NOMO-1 treated with dmso at 0.1 percent for 144 hours (cell line): ENCODE measurements around the gene SCMH1.
"Not testable (repeated sequence)": the region's sequence is repeated elsewhere in the genome, so short reads cannot be mapped to it uniquely, and the experiment has no call there.

ENCODE experiments used
- DNase-seq: peaks from one replicate; lab custom pipeline; 2025; ENCODE audit not compliant: unreplicated experiment; lab: John Stamatoyannopoulos, UW

The SCMH1 gene

GRCh38 chr1:41215623-41216022, 26.5 kb downstream of the SCMH1 start:
- DNase-seq = no peak

DNA sequence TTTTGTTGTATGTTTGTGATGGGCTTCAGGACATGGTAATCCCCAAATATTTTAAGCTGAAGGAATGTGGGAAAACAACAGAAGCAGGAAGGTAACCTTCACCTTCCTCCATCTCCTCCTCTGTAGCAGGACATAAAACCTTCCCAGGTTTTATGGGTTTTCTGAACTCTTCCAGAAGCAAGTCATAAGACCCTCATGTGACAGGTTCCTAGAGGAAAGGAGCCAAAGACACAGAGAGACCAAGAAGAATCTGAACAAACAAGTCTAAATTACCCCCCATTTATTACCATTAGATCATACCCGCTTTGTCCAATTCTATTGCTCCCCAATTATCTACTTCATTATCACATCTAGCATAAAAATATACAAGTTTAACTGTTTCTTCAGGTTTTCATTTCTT, 28.8 kb downstream of the SCMH1 start:
- no peak for DNase-seq

DNA sequence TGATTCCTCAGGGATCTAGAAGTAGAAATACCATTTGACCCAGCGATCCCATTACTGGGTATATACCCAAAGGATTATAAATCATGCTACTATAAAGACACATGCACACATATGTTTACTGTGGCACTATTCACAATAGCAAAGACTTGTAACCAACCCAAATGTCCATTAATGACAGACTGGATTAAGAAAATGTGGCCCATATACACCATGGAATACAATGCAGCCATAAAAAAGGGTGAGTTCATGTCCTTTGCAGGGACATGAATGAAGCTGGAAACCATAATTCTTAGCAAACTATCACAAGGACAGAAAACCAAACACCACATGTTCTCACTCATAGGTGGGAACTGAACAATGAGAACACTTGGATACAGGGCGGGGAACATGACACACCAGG, 30.5 kb downstream of the SCMH1 start:
- not testable (repeated sequence) for DNase-seq

DNA sequence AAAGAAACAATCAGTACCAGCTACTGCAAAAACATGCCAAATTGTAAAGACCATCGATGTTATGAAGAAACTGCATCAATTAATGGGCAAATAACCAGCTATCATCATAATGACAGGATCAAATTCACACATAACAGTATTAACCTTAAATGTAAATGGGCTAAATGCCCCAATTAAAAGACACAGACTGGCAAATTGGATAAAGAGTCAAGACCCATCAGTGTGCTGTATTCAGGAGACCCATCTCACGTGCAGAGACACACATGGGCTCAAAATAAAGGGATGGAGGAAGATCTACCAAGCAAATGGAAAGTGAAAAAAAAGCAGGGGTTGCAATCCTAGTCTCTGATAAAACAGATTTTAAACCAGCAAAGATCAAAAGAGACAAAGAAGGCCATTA, 35.1 kb downstream of the SCMH1 start:
- not testable (repeated sequence) for DNase-seq

DNA sequence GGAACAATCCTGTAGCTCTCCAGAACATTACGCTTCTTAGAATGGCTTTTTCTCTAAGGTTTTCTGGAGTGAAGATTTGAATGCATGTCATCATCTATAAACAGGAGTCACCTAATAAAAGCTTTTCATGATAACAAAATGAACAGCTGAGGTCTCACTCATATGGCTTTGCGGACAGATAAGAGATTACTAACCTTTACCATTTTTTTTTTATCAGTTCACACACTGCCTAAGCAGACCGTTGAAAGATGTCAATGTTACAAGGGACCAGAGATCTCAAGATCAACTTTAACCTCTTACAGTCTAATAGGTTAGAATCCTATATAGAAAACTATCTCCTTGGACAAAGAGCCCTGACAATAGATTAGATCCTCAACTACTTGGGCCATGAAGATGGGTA, 41.4 kb downstream of the SCMH1 start:
- no peak for DNase-seq

DNA sequence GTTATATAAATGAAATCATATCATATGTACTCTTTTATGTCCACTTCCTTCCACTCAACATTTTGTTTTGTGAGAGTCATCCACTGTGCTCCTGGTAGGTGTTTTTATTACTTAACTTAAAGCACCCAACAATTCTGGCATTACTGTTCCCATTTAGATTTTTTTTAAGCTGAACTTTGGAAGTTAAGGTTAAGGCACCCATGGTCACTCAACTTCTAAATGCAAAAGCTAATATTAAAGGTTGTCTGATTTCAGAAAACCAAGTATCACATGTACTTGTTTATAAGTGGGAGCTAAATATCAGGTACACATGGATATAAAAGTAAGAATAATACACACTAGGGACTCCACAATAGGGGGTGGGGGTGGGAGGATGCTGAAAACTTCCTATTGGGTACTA, 42.7 kb downstream of the SCMH1 start:
- DNase-seq = no peak

DNA sequence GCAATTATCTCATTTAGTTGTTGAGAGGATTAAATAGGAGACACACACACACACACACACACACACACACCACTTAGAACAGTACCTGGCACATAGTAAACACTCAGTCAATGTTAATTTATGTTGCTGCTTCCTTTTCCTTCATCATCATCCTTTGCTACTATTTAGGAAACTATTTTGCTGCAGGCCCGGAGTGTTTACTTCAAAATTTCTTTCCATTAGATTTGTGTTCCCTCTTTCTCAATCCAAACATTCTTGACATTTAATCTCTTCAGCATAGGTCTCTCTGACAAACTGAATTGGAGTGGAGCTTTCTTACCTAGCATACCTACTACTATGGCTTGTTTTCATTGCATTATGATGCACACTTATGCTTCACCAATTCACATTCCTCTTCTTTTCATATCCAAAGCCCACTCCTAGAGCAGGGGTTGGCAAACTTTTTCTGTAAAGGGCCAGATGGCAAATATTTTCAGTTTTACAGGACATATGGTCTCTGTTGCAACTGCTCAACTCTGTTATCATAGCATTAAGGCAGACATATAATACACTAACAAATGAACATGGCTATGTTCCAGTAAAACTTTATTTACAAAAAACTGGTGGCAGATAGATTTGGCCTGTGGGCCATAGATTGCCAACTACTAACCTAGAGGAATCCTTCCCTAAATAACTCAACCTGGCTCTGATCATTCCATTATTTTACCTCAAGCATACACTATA, 49.5 kb downstream of the SCMH1 start:
- DNase-seq = no peak

DNA sequence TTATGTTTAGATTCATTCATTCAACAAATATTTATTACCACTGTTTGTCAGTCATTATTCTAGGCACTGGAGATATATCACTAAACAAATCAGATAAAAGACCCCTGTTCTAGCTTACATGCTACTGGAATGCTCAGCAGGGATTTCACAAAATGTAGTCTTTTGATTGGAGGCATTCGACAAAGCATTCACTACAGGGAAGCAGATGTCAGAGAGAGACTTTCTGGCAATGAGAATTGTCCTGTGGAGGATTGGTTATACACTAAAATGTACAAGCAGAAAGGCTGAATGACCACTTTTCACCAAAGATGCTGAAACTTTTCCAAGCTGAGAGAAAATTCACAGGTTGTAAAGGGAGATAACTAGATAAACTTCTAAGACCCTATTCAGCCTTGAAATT, 57.7 kb downstream of the SCMH1 start:
- DNase-seq = no peak

- not testable (repeated sequence) for DNase-seq
These were observed 63.9 kb downstream of the SCMH1 start for GRCh38 chr1:41178230-41178629.

GRCh38 chr1:41175546-41175945, 66.6 kb downstream of the SCMH1 start:
- no peak for DNase-seq

DNA sequence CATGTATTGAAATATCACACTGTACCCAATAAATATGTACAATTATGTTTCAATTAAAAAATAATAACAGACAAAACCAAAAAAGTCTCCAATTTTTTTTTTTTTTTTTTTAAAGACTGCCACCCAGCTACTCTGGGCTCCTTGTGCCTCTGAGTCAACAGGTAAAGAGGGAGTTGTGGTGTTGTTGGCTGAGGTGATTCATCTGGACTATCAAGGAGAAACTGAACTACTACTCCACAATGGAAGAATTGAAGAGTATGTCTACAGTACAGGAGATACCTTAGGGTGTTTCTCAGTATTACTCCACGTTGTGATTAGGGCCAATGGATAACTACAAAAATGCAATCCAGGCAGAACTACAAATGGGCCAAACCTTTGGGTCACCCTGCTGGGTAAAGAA, 67.9 kb downstream of the SCMH1 start:
- DNase-seq = no peak

GRCh38 chr1:41173651-41174050, 68.5 kb downstream of the SCMH1 start:
- no peak for DNase-seq

- DNase-seq = no peak
These were observed 70.7 kb downstream of the SCMH1 start for GRCh38 chr1:41171266-41171874.

GRCh38 chr1:41169799-41170180, 72.3 kb downstream of the SCMH1 start:
- DNase-seq = no peak

DNA sequence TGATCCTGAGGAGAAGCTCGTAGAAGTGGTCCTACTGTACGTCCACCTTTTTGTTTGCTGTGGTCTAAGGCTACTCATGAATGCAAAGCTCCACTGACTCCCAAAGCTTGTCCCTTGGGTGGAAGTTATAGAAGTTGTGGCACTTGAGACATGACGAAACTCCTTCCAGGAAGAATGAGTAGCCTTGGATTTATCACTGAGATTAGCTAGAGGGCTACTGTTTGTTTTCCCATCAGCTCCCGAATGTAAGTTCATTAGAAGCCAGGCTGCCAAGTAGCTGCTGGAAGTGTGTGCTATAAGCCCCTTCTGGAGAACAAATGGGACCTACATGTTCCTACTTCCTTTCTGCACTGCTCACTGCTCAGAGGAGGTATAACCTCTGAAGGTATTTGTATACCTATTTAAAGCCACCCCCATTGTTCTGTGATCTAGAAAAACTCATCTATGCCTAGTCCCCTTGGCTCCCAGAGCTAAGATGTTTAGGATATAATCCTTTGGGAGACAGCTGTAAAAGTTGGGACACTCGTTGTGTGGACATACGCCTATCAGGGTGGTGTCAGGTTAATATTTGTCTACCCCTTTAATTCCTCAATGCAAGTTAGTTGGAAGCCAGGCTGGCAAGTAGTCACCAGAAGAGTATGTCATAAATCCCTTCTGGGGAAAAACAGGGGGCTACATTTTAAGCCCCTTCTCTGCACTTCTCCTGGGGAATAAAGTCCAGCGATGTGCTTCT, 72.9 kb downstream of the SCMH1 start:
- DNase-seq = no peak

GRCh38 chr1:41167667-41168066, 74.4 kb downstream of the SCMH1 start:
- no peak for DNase-seq

DNA sequence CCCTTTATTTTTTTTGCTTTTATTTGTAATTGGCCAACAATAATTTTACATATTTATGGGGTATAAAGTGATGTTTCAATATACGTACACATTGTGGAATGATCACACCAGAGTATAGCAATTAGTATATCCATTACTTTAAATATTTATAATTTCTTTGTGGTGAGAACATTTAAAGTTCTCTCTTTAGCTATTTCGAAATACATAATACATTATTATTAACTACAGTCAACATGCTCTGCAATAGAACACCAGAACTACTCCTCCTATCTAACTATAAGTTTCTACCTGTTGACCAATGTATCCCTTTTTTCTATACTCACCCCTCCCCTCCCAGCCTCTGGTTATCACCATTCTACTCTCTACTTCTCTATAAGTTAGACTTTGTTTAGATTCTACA, 77.4 kb downstream of the SCMH1 start:
- no peak for DNase-seq

- no peak for DNase-seq
These were observed 79.7 kb downstream of the SCMH1 start for GRCh38 chr1:41162441-41162840.

DNA sequence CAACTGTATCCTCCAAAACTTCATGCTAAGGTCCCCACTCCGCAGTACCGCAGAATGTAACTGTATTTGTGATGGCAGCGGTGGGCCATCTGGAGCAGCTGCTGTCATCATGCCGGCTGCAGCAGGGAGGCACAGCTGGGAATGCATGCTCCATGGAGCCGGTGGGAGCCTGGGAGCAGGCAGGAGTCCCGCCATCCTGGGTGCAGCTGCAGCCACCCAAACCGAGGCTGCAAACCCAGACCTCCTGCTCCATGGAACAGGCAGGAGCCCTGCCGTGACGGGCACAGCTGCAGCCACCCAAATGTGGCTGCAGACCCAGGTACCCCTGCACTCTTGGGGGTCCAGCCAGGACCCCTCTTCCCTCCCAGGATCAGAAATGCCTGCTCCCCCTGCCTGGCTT, 80.3 kb downstream of the SCMH1 start:
- DNase-seq = no peak

DNA sequence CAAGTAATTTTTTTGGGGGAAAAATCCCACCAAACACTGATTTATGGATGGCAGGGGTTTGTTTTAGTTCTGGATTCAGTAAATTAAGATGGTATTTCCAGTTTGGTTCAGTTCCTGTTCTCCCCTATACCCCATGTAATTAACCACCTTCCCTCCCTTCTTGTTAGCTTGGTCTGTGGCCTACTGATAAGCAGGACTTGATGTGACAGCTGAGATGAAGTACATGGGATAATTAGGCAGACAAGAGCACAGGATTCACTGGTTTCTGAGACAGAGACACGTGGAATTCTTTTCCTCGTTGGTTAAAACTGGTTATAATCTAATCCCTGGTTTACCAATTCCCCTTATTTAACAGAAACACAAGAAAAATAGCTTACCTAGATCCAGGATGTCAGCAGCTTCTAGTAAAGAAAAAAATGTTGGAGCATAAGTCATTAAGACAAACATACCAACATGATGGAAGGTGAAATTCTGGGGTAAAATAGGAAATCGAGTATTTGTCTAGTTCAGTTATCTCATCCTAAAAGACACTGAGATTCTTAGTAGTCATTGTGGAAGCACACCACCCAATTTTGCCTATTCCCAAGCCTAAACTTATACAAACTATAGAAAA, 81.5 kb downstream of the SCMH1 start:
- DNase-seq = no peak

DNA sequence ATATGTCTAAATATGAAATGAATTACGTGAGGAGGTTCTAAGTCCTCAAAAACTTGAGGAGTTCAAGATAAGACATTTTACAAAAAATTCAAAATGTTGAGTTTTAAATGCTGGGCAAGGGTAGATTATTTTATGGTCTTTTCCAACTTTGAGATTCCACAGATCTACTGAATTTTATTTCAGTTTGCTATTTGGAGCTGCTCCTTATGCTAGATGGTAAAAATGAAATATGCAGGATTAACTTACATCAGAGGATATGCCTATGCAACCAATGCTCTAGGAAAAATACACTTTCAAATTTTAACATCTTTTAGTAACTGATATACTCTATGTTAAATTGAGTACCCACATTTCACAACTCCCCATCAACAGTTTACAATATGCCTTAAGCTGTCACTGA, 83.1 kb downstream of the SCMH1 start:
- no peak for DNase-seq
